ENCODE results near the gene LIF. TPM values are rescaled to one million over a fixed set of nuclear protein-coding genes. Genes with fewer than 3 reads are reported as not detected.
A peak's percentile ranks its signal among the peaks of the same experiment; 100 is the strongest.

The LIF gene
- polyA plus RNA-seq, 1 of the 3 experiments (the other 2 are of a cell fraction): 24.6 TPM

- ChIA-PET CTCF (interaction anchor here (0.7 to 12.9 kb wide), 6 partner anchors 11 to 186 kb away, joined by 3 to 228 read pairs (median 17); partner anchors contain the start of genes RNF215 and SEC14L2), POLR2A (interaction anchor here (0.7 to 3.5 kb wide), 6 partner anchors 10 to 96 kb away, joined by 3 to 10 read pairs (median 4); partner anchors contain the start of genes CCDC157, RNF215, SF3A1 and TBC1D10A)
- 75% methylated on average over 9 of the region's 13 CpGs for WGBS (ENCODE audit: low lambda C conversion rate)
- peaks cover 0 to 37% of the 10 kb centered on the region in 2 experiments for H3K36me3 ChIP-seq (replicated peaks in 1 of 2; ENCODE audit: control insufficient read depth in 1 of 2, insufficient read depth in 2 of 2, low read length in 1 of 2)
- H3K27ac ChIP-seq (ENCODE audit: low read depth in 2 of 2, low read length in 1 of 2): peak overlapping the region; percentile 39 to 69
- H4K20me1 ChIP-seq (ENCODE audit: insufficient read depth): peaks cover 4% of the 10 kb centered on the region; the same call in 1 of the 2 replicates
- no peaks in the 10 kb centered on the region for H3K9me3 ChIP-seq
- no peak overlapping the region for H2AFZ ChIP-seq (ENCODE audit: low read depth)
- DNase-seq: peak; percentile 67
- no peak overlapping the region for H3K4me3 ChIP-seq (ENCODE audit: low read depth in 2 of 2, low read length in 1 of 2)
- TF ChIP-seq, protein P1, sequence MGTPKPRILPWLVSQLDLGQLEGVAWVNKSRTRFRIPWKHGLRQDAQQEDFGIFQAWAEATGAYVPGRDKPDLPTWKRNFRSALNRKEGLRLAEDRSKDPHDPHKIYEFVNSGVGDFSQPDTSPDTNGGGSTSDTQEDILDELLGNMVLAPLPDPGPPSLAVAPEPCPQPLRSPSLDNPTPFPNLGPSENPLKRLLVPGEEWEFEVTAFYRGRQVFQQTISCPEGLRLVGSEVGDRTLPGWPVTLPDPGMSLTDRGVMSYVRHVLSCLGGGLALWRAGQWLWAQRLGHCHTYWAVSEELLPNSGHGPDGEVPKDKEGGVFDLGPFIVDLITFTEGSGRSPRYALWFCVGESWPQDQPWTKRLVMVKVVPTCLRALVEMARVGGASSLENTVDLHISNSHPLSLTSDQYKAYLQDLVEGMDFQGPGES (IDR thresholded peaks at IDR 0.05; ENCODE audit: low read depth, low read length): no peak
- peak; percentile 52; the same call in 1 of the 2 replicates for TF ChIP-seq NFIC (IDR thresholded peaks at IDR 0.05; ENCODE audit: borderline replicate concordance)
- TF ChIP-seq CTCF (IDR thresholded peaks at IDR 0.05): no peak
- no peaks in the 10 kb centered on the region for H3K27me3 ChIP-seq (ENCODE audit: insufficient read depth)
- H3K9ac ChIP-seq: no peak overlapping the region
- no peak overlapping the region for H3K4me2 ChIP-seq
- H3F3A ChIP-seq (replicated peaks; ENCODE audit: insufficient read depth): peaks cover 17% of the 10 kb centered on the region
- H3K4me1 ChIP-seq (ENCODE audit: control insufficient read depth in 1 of 2, insufficient read depth in 2 of 2, low read depth in 1 of 2, low read length in 1 of 2): peaks cover 16 to 30% of the 10 kb centered on the region in 2 experiments; a peak in 2 of 4 replicates
- no peaks in the 10 kb centered on the region for H3K9me2 ChIP-seq
- no peaks in the 10 kb centered on the region for H3K79me2 ChIP-seq (ENCODE audit: insufficient read depth)
Observed at GRCh38 chr22:30291058-30291892, 44.7 kb upstream of the LIF start.

DNA sequence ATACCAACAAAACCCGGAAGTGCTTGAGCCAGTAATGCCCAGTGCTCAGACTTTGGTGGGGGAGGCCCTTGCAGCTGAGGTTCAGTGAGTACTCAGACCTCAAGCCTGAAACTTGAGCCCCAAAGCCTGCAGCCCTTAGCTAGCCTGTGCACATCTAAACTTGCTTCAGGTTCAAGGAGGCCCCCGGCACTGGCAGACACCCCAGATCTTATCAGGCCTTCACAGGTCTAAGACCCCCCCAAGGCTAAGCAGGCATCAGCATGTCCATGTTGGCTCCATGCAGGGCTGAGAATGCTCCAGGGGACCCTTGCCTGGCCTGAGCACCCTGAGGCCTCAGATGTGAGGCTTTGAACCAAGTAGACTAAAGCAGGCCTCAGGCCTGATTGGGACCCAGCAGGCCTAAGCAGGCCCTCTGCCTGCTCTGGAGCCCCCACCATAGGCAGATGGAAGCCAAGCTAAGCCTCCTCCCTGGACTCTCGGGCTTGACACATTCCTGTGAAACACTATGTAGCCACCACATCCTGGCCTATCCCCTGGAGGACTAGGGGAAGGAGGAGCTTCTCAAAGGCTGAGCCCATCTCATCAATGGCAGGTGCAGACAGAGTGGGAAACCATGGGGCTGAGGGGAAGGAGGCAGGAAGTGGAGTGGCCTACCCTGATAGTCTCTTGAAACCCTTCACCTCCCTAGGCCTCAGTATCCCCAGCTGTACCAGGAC lies 43.9 kb upstream of the LIF start:
- ChIA-PET POLR2A (interaction anchor here (0.7 to 3.5 kb wide), 6 partner anchors 12 to 97 kb away, joined by 3 to 10 read pairs (median 5); partner anchors contain the start of genes CCDC157, RNF215, SF3A1 and TBC1D10A), CTCF (interaction anchor here (0.6 to 12.9 kb wide), 9 partner anchors 10 to 185 kb away, joined by 3 to 228 read pairs (median 4); partner anchors contain the start of genes RNF215, SEC14L2 and TBC1D10A)
- H3K27me3 ChIP-seq (ENCODE audit: insufficient read depth): no peaks in the 10 kb centered on the region
- peak overlapping the region in 1 of 2 experiments; percentile 51; a peak in 1 of 4 replicates for H3K4me3 ChIP-seq (ENCODE audit: low read depth in 2 of 2, low read length in 1 of 2)
- no peaks in the 10 kb centered on the region for H3K9me2 ChIP-seq
- peak overlapping the region; percentile 39 to 69 for H3K27ac ChIP-seq (ENCODE audit: low read depth in 2 of 2, low read length in 1 of 2)
- WGBS (ENCODE audit: low lambda C conversion rate): 36% methylated on average over 2 of the region's 3 CpGs
- H3K36me3 ChIP-seq (replicated peaks in 1 of 2; ENCODE audit: control insufficient read depth in 1 of 2, insufficient read depth in 2 of 2, low read length in 1 of 2): peaks cover 0 to 33% of the 10 kb centered on the region in 2 experiments
- H4K20me1 ChIP-seq (ENCODE audit: insufficient read depth): peaks cover 4% of the 10 kb centered on the region; the same call in 1 of the 2 replicates
- H3K4me1 ChIP-seq (ENCODE audit: control insufficient read depth in 1 of 2, insufficient read depth in 2 of 2, low read depth in 1 of 2, low read length in 1 of 2): peaks cover 16 to 30% of the 10 kb centered on the region in 2 experiments; a peak in 2 of 4 replicates
- H3K4me2 ChIP-seq: peak overlapping the region; percentile 95
- DNase-seq: no peak
- H3K79me2 ChIP-seq (ENCODE audit: insufficient read depth): no peaks in the 10 kb centered on the region
- H3K9ac ChIP-seq: no peak overlapping the region
- H3K9me3 ChIP-seq: no peaks in the 10 kb centered on the region
- no peak overlapping the region for H2AFZ ChIP-seq (ENCODE audit: low read depth)
- peaks cover 17% of the 10 kb centered on the region for H3F3A ChIP-seq (replicated peaks; ENCODE audit: insufficient read depth)
- TF ChIP-seq NRF1 (IDR thresholded peaks at IDR 0.05; ENCODE audit: low read depth, low read length): no peak
- TF ChIP-seq USF1 (IDR thresholded peaks at IDR 0.05; ENCODE audit: borderline replicate concordance, low read depth): no peak
- TF ChIP-seq PBX3 (IDR thresholded peaks at IDR 0.05): no peak
- no peak for TF ChIP-seq RAD21 (IDR thresholded peaks at IDR 0.05; ENCODE audit: low read length)
- TF ChIP-seq POLR2AphosphoS5 (IDR thresholded peaks at IDR 0.05; ENCODE audit: low read depth, low read length): no peak
- TF ChIP-seq, protein P2, sequence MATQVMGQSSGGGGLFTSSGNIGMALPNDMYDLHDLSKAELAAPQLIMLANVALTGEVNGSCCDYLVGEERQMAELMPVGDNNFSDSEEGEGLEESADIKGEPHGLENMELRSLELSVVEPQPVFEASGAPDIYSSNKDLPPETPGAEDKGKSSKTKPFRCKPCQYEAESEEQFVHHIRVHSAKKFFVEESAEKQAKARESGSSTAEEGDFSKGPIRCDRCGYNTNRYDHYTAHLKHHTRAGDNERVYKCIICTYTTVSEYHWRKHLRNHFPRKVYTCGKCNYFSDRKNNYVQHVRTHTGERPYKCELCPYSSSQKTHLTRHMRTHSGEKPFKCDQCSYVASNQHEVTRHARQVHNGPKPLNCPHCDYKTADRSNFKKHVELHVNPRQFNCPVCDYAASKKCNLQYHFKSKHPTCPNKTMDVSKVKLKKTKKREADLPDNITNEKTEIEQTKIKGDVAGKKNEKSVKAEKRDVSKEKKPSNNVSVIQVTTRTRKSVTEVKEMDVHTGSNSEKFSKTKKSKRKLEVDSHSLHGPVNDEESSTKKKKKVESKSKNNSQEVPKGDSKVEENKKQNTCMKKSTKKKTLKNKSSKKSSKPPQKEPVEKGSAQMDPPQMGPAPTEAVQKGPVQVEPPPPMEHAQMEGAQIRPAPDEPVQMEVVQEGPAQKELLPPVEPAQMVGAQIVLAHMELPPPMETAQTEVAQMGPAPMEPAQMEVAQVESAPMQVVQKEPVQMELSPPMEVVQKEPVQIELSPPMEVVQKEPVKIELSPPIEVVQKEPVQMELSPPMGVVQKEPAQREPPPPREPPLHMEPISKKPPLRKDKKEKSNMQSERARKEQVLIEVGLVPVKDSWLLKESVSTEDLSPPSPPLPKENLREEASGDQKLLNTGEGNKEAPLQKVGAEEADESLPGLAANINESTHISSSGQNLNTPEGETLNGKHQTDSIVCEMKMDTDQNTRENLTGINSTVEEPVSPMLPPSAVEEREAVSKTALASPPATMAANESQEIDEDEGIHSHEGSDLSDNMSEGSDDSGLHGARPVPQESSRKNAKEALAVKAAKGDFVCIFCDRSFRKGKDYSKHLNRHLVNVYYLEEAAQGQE (IDR thresholded peaks at IDR 0.05; ENCODE audit: low read depth, low read length): no peak
- no peak for TF ChIP-seq RFX5 (IDR thresholded peaks at IDR 0.05; ENCODE audit: low read length)
- no peak for TF ChIP-seq ELF1 (IDR thresholded peaks at IDR 0.05)
- no peak for TF ChIP-seq GATA2 (CRISPR knock-in tag; IDR thresholded peaks at IDR 0.05)
- no peak for TF ChIP-seq YY1 (IDR thresholded peaks at IDR 0.05; ENCODE audit: low read depth)
- no peak for TF ChIP-seq FOXM1 (IDR thresholded peaks at IDR 0.05; ENCODE audit: low read depth)
- no peak for TF ChIP-seq RCOR1 (IDR thresholded peaks at IDR 0.05; ENCODE audit: low read length)

Data from SK-N-SH (cell line).